ENCODE results near the gene CYP51A1.
A peak's percentile ranks its signal among the peaks of the same experiment; 100 is the strongest.
"Not testable (repeated sequence)": the region's sequence is repeated elsewhere in the genome, so short reads cannot be mapped to it uniquely, and the experiment has no call there.

The CYP51A1 gene

GRCh38 chr7:92108821-92109220 lies 25.5 kb downstream of the CYP51A1 start:
- H3K36me3 Mint-ChIP-seq (ENCODE audit: insufficient read depth): peaks cover 61% of the 10 kb centered on the region
- H3K4me1 Mint-ChIP-seq (ENCODE audit: low read depth in 2 of 2): no peaks in the 10 kb centered on the region
- DNase-seq (no peak), ATAC-seq (replicated peaks) (no peak)
- no peaks in the 10 kb centered on the region for H3K9me3 Mint-ChIP-seq
- no peaks in the 10 kb centered on the region for H3K27me3 Mint-ChIP-seq
- H3K4me3 Mint-ChIP-seq: no peak overlapping the region
- H3K27ac Mint-ChIP-seq: peak overlapping the region in 1 of 2 donors; percentile 22

- ATAC-seq (replicated peaks); DNase-seq; H3K4me3 Mint-ChIP-seq; H3K4me1 Mint-ChIP-seq (ENCODE audit: low read depth in 2 of 2); H3K9me3 Mint-ChIP-seq; H3K27ac Mint-ChIP-seq; H3K27me3 Mint-ChIP-seq: not testable (repeated sequence)
- H3K36me3 Mint-ChIP-seq (ENCODE audit: insufficient read depth): peaks cover 67% of the 10 kb centered on the region
These were observed 31.4 kb downstream of the CYP51A1 start for GRCh38 chr7:92102862-92103261.

GRCh38 chr7:92100534-92100933 lies 33.7 kb downstream of the CYP51A1 start:
- Mint-ChIP-seq H3K36me3 (ENCODE audit: insufficient read depth) (peaks cover 67% of the 10 kb centered on the region), H3K4me3 (no peak overlapping the region), H3K27ac (no peak overlapping the region), H3K4me1 (ENCODE audit: low read depth in 2 of 2) (no peaks in the 10 kb centered on the region), H3K9me3 (no peaks in the 10 kb centered on the region), H3K27me3 (no peaks in the 10 kb centered on the region)
- DNase-seq (no peak), ATAC-seq (replicated peaks) (no peak)

- no peaks in the 10 kb centered on the region for H3K27me3 Mint-ChIP-seq
- H3K4me3 Mint-ChIP-seq: no peak overlapping the region
- no peak for DNase-seq
- no peak for ATAC-seq (replicated peaks)
- H3K36me3 Mint-ChIP-seq (ENCODE audit: insufficient read depth): peaks cover 65% of the 10 kb centered on the region
- no peaks in the 10 kb centered on the region for H3K4me1 Mint-ChIP-seq (ENCODE audit: low read depth in 2 of 2)
- no peak overlapping the region for H3K27ac Mint-ChIP-seq
- H3K9me3 Mint-ChIP-seq: no peaks in the 10 kb centered on the region
These were observed 38.9 kb downstream of the CYP51A1 start for GRCh38 chr7:92095380-92095779.

- DNase-seq: no peak
- Mint-ChIP-seq H3K4me3 (no peak overlapping the region), H3K9me3 (peaks cover 0 to 2% of the 10 kb centered on the region in 2 donors), H3K36me3 (ENCODE audit: insufficient read depth) (peaks cover 61% of the 10 kb centered on the region), H3K27me3 (no peaks in the 10 kb centered on the region), H3K4me1 (ENCODE audit: low read depth in 2 of 2) (no peaks in the 10 kb centered on the region), H3K27ac (no peak overlapping the region)
- ATAC-seq (replicated peaks): no peak
These were observed 42.1 kb downstream of the CYP51A1 start for GRCh38 chr7:92092210-92092609.

GRCh38 chr7:92088266-92088665 lies 46.0 kb downstream of the CYP51A1 start:
- Mint-ChIP-seq H3K4me3 (no peak overlapping the region), H3K4me1 (ENCODE audit: low read depth in 2 of 2) (no peaks in the 10 kb centered on the region), H3K27ac (no peak overlapping the region), H3K27me3 (no peaks in the 10 kb centered on the region), H3K9me3 (peaks cover 0 to 2% of the 10 kb centered on the region in 2 donors), H3K36me3 (ENCODE audit: insufficient read depth) (peaks cover 63% of the 10 kb centered on the region)
- DNase-seq (no peak), ATAC-seq (replicated peaks) (no peak)

- peaks cover 54% of the 10 kb centered on the region for H3K36me3 Mint-ChIP-seq (ENCODE audit: insufficient read depth)
These were observed 50.4 kb downstream of the CYP51A1 start for GRCh38 chr7:92083922-92084321.

GRCh38 chr7:92076509-92076908 lies 57.8 kb downstream of the CYP51A1 start:
- H3K9me3 Mint-ChIP-seq: no peaks in the 10 kb centered on the region
- ATAC-seq (replicated peaks) (no peak), DNase-seq (no peak)
- H3K27me3 Mint-ChIP-seq: no peaks in the 10 kb centered on the region
- peaks cover 0 to 3% of the 10 kb centered on the region in 2 donors for H3K4me1 Mint-ChIP-seq (ENCODE audit: low read depth in 2 of 2)
- H3K4me3 Mint-ChIP-seq: no peak overlapping the region
- H3K27ac Mint-ChIP-seq: peak overlapping the region in 1 of 2 donors; percentile 52
- peaks cover 36% of the 10 kb centered on the region for H3K36me3 Mint-ChIP-seq (ENCODE audit: insufficient read depth)

More at GRCh38 chr7:92083922-92084321, 50.4 kb downstream of the CYP51A1 start:
- not testable (repeated sequence) for ATAC-seq (replicated peaks); H3K27me3 Mint-ChIP-seq; DNase-seq; H3K4me1 Mint-ChIP-seq (ENCODE audit: low read depth in 2 of 2); H3K4me3 Mint-ChIP-seq; H3K27ac Mint-ChIP-seq; H3K9me3 Mint-ChIP-seq

GRCh38 chr7:92075455-92076158 lies 58.7 kb downstream of the CYP51A1 start:
- H3K27me3 Mint-ChIP-seq: no peaks in the 10 kb centered on the region
- ATAC-seq (replicated peaks) (no peak), DNase-seq (no peak)
- no peak overlapping the region for H3K27ac Mint-ChIP-seq
- H3K4me3 Mint-ChIP-seq: no peak overlapping the region
- H3K36me3 Mint-ChIP-seq (ENCODE audit: insufficient read depth): peaks cover 42% of the 10 kb centered on the region
- H3K9me3 Mint-ChIP-seq: no peaks in the 10 kb centered on the region
- peaks cover 0 to 3% of the 10 kb centered on the region in 2 donors for H3K4me1 Mint-ChIP-seq (ENCODE audit: low read depth in 2 of 2)

GRCh38 chr7:92072708-92073107 lies 61.6 kb downstream of the CYP51A1 start:
- no peaks in the 10 kb centered on the region for H3K9me3 Mint-ChIP-seq
- H3K36me3 Mint-ChIP-seq (ENCODE audit: insufficient read depth): peaks cover 40% of the 10 kb centered on the region
- DNase-seq: no peak
- peaks cover 0 to 3% of the 10 kb centered on the region in 2 donors for H3K4me1 Mint-ChIP-seq (ENCODE audit: low read depth in 2 of 2)
- no peaks in the 10 kb centered on the region for H3K27me3 Mint-ChIP-seq
- ATAC-seq (replicated peaks): no peak
- H3K27ac Mint-ChIP-seq: no peak overlapping the region
- H3K4me3 Mint-ChIP-seq: no peak overlapping the region

- ATAC-seq (replicated peaks) (no peak), DNase-seq (no peak)
- Mint-ChIP-seq H3K4me3 (no peak overlapping the region), H3K9me3 (no peaks in the 10 kb centered on the region), H3K36me3 (ENCODE audit: insufficient read depth) (peaks cover 35% of the 10 kb centered on the region), H3K27me3 (no peaks in the 10 kb centered on the region), H3K27ac (peak overlapping the region in 1 of 2 donors; percentile 38), H3K4me1 (ENCODE audit: low read depth in 2 of 2) (peaks cover 0 to 3% of the 10 kb centered on the region in 2 donors)
These were observed 62.2 kb downstream of the CYP51A1 start for GRCh38 chr7:92072121-92072520.

- Mint-ChIP-seq H3K4me1 (ENCODE audit: low read depth in 2 of 2) (peaks cover 0 to 3% of the 10 kb centered on the region in 2 donors), H3K4me3 (no peak overlapping the region), H3K27ac (peak overlapping the region in 1 of 2 donors; percentile 11), H3K9me3 (no peaks in the 10 kb centered on the region), H3K36me3 (ENCODE audit: insufficient read depth) (peaks cover 33% of the 10 kb centered on the region), H3K27me3 (no peaks in the 10 kb centered on the region)
- DNase-seq: no peak
- no peak for ATAC-seq (replicated peaks)
These were observed 63.2 kb downstream of the CYP51A1 start for GRCh38 chr7:92071032-92071431.

- Mint-ChIP-seq H3K27ac (no peak overlapping the region), H3K27me3 (no peaks in the 10 kb centered on the region), H3K4me1 (ENCODE audit: low read depth in 2 of 2) (no peaks in the 10 kb centered on the region), H3K36me3 (ENCODE audit: insufficient read depth) (peaks cover 38% of the 10 kb centered on the region), H3K9me3 (no peaks in the 10 kb centered on the region), H3K4me3 (no peak overlapping the region)
- DNase-seq (no peak), ATAC-seq (replicated peaks) (no peak)
These were observed 69.7 kb downstream of the CYP51A1 start for GRCh38 chr7:92064438-92065029.

All from effector memory CD8-positive, alpha-beta T cell (primary cell).